GM12873 (cell line): Measurements from ENCODE around the gene SLCO3A1.

Experiments
- TF ChIP-seq, protein P1 (sequence below): IDR thresholded peaks from 2 replicates; pipeline ENCODE4 v1.5.1; 2012; ENCODE audit warnings: low read depth, mild to moderate bottlenecking, moderate library complexity, low read length, control low read depth; ENCODE audit not compliant: insufficient read depth; ENCODE audit errors: missing control alignments

SLCO3A1 gene

DNA sequence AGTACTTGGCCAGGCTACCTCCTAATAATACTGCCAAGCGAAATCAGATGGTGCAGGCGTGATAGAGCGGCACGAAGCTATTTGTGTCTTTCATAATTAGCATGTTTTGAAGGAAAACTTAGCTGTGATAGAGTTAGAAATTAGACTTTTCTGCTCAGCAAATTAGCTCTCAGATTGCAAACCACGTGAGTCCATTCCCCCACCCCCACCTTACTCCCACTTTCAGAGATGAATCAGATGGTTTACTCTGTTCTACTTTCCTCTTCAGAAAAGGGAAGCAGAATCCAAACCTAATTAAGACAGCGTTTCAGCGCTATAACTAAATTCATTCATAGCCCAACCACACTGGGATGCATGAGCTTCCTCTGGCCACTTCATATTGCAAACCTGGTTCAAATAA is 214.6 kb downstream of the SLCO3A1 start:
- TF ChIP-seq, protein P1, sequence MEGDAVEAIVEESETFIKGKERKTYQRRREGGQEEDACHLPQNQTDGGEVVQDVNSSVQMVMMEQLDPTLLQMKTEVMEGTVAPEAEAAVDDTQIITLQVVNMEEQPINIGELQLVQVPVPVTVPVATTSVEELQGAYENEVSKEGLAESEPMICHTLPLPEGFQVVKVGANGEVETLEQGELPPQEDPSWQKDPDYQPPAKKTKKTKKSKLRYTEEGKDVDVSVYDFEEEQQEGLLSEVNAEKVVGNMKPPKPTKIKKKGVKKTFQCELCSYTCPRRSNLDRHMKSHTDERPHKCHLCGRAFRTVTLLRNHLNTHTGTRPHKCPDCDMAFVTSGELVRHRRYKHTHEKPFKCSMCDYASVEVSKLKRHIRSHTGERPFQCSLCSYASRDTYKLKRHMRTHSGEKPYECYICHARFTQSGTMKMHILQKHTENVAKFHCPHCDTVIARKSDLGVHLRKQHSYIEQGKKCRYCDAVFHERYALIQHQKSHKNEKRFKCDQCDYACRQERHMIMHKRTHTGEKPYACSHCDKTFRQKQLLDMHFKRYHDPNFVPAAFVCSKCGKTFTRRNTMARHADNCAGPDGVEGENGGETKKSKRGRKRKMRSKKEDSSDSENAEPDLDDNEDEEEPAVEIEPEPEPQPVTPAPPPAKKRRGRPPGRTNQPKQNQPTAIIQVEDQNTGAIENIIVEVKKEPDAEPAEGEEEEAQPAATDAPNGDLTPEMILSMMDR = no peak

- TF ChIP-seq, protein P1 = no peak
Observed at GRCh38 chr15:92069308-92070250, 216.1 kb downstream of the SLCO3A1 start.

DNA sequence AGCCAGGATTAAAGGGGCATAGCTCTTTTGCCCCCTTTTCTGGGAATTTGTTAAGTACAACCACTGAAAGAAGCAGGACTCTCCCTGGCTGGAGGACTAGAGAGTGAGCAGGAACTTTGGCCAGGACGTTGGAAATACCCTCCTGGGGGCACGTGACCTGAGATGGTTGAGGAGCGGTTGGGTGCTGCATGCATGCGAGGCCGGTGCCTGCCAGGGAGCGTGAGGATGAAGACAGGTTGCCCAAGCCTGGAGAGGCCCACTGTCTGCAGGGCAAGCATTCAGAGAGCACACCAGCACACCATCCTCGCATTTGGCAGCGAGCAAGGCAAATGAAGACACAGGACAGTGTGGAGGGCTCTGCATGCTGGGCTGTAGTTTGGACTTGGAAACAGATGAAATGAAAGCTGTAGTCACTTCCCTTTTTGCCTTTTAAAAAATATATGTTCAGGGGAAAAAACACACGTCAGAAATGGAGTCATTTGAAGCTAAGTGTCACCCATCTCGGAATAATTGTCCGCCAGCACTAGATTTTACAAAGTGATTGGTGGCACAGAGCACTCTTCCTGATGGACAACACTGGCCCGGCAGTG is 217.6 kb downstream of the SLCO3A1 start:
- TF ChIP-seq, protein P1 = no peak

DNA sequence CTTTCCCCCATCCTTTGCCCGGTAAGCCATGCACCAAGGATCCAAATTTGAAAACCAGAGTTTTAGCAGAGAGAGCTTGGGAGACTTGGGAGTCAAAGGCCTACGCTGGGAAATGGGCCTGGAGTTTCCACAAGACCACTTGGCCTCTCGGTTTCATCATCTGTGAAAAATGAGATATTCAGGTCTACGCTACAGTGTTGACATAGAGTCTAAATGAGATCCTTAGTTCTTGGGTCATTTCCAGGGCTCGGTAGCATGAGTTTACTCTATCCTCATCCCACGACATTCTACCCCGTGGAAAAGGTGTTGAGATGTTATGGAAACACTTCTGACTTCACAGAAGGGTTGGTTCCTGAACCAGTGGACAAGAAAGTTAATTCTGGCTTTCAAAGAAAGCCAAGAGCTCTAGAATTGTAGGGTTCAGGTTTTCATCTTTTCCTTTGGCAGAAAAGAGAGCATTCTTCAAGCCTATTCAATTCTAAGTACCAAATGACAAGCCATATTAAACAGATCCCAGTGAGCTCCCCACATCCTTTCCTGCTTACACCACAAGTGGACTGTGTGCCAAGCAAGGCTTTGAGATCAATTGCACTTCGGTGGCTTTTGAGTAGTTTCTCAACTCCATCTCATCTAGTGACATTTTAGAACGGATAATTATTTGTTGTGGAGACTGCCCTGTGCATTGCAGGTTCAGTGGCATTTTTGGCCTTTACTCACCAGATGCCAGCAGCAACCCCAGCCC is 219.7 kb downstream of the SLCO3A1 start:
- TF ChIP-seq, protein P1 = no peak

- TF ChIP-seq, protein P1 = no peak
Observed at GRCh38 chr15:92074101-92074500, 220.6 kb downstream of the SLCO3A1 start.

DNA sequence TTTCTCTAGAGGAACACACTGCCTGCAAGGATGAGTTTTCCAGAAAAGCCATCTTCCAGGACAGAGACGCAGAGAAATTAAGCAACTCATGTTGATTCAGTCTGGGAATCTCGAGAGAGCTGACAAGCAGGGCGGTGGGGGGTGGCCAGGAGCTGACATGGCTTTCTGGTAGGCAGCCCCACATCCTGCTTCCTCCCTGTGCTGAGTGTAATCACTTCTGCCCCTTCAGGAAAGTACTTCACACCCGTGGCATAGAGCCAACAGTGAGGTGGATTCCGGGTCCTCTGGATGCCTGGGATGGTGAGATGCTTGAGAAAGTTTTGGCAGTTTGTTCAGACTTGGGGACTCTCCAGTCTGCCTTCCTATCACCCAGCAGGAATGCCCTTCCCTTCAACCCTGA is 221.1 kb downstream of the SLCO3A1 start:
- TF ChIP-seq, protein P1 = no peak

DNA sequence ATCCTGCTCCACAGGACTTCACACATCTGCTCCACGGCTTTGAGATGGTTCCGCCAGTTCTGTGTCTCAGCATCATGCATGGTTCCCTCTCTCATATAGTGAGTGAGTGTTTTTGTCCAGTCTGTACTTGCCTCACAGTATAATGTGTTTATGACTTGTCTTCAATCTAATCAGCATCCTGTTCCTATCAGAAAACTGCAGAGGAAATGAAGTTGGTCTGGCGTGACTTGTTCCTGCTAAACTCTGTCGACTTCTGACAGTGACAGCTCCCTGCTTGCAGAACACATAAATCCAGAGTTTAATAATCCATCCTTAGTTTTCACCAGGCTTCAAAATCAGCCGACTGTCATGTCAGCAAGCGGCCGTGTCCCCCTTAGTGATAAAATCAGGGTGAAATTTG is 222.3 kb downstream of the SLCO3A1 start:
- TF ChIP-seq, protein P1 = no peak
